Omental fat pad (tissue), 4 donors: Measurements from ENCODE around the gene HDAC8. TPM values are rescaled to one million over a fixed set of nuclear protein-coding genes. Genes with fewer than 3 reads are reported as not detected.
"Not testable (repeated sequence)": the region's sequence is repeated elsewhere in the genome, so short reads cannot be mapped to it uniquely, and the experiment has no call there.

Experiments used
- ATAC-seq: fragments of 150-250 bp; one replicate; pipeline ENCODE4 v1.9.1; 2016; ENCODE audit warnings: mild to moderate bottlenecking, moderate library complexity; ENCODE audit not compliant: low FRiP score
- DNase-seq: peaks from one replicate; pipeline ENCODE4 v3.0.0-alpha.2; 2019; ENCODE audit warnings: low spot score
- CTCF ChIP-seq, 3 donors: fragments of 450-650 bp; IDR thresholded peaks; one replicate each; pipeline ENCODE4 v1.5.1; 2016 to 2017; ENCODE audit warnings: antibody characterized with exemption in 3 of 3, mild to moderate bottlenecking in 3 of 3, moderate library complexity in 2 of 3
- total RNA-seq, 4 donors: library from RNA; depleted of rRNA; stranded (reverse); fragments of >200 nt; gene quantifications; one replicate each; pipeline ENCODE4 v1.1.0, GENCODE V29; 2016

HDAC8 gene
- total RNA-seq, 4 donors from 2014 or later = 24.9 to 41.3 (median 30.5) TPM

GRCh38 chrX:72532366-72532765, 40.3 kb downstream of the HDAC8 start:
- no peak for TF ChIP-seq CTCF (IDR thresholded peaks at IDR 0.05)
- DNase-seq = no peak
- no peak for ATAC-seq

GRCh38 chrX:72526534-72527508, 45.8 kb downstream of the HDAC8 start:
- DNase-seq = no peak
- no peak for ATAC-seq
- no peak for TF ChIP-seq CTCF (IDR thresholded peaks at IDR 0.05)

GRCh38 chrX:72498782-72499181, 73.9 kb downstream of the HDAC8 start:
- DNase-seq = no peak
- ATAC-seq = no peak

GRCh38 chrX:72495046-72495445, 77.6 kb downstream of the HDAC8 start:
- ATAC-seq = no peak
- no peak for TF ChIP-seq CTCF (IDR thresholded peaks at IDR 0.05)
- no peak for DNase-seq

More at GRCh38 chrX:72498782-72499181, 73.9 kb downstream of the HDAC8 start:
- no peak for TF ChIP-seq CTCF (IDR thresholded peaks at IDR 0.05)

GRCh38 chrX:72492499-72492898, 80.1 kb downstream of the HDAC8 start:
- DNase-seq (no peak), ATAC-seq (no peak)
- no peak for TF ChIP-seq CTCF (IDR thresholded peaks at IDR 0.05)

- ATAC-seq, DNase-seq: not testable (repeated sequence)
These were observed 82.4 kb downstream of the HDAC8 start for GRCh38 chrX:72490221-72490620.

GRCh38 chrX:72487661-72488060, 85.0 kb downstream of the HDAC8 start:
- ATAC-seq (no peak), DNase-seq (no peak)
- no peak for TF ChIP-seq CTCF (IDR thresholded peaks at IDR 0.05)
